K562 (cell line): Measurements from ENCODE around the gene MEGF9. TPM values are rescaled to one million over a fixed set of nuclear protein-coding genes. Genes with fewer than 3 reads are reported as not detected.

ENCODE experiments used
- BHLHE40 ChIP-seq: IDR thresholded peaks from 2 replicates; pipeline ENCODE4 v1.6.1; 2011; ENCODE audit warnings: low read length, improper control_type of control experiment
- FOXJ2 ChIP-seq: fragments of 200-800 bp; sonication (Bioruptor generic); IDR thresholded peaks from 2 replicates; pipeline ENCODE4 v1.6.1; 2016; ENCODE audit warnings: missing genetic modification characterization, missing compliant biosample characterization
- HDAC1 ChIP-seq, 2 experiments: fragments of 450-650 bp; IDR thresholded peaks; 2 replicates each; pipeline ENCODE4 v1.6.1; 2016 to 2017; ENCODE audit warnings: inconsistent platforms in 1 of 2, mild to moderate bottlenecking in 1 of 2, moderate library complexity in 1 of 2
- HDGF ChIP-seq: fragments of 450-650 bp; IDR thresholded peaks from 2 replicates; pipeline ENCODE4 v1.6.1; 2016
- JUND ChIP-seq, 2 experiments: IDR thresholded peaks; 2 replicates in 1 of 2; 3 replicates in 1 of 2; pipeline ENCODE4 v1.6.1; 2011; ENCODE audit warnings: borderline replicate concordance in 2 of 2, low read depth in 2 of 2, low read length in 2 of 2, improper control_type of control experiment in 1 of 2, missing biosample characterization in 1 of 2, missing genetic modification characterization in 1 of 2, missing genetic modification reagents in 1 of 2
- KAT2B ChIP-seq: IDR thresholded peaks from one replicate; pipeline ENCODE4 v1.6.1; 2012; ENCODE audit warnings: low read depth, mild to moderate bottlenecking, control low read depth, inconsistent platforms, low read length, moderate library complexity
- MCM2 ChIP-seq: fragments of 450-650 bp; IDR thresholded peaks from 2 replicates; pipeline ENCODE4 v1.6.1; 2017; ENCODE audit warnings: low read depth, mild to moderate bottlenecking
- NR4A1 ChIP-seq, 2 experiments: fragments of 250-450 bp in 1 of 2; fragments of 450-650 bp in 1 of 2; sonication (Bioruptor Pico) in 1 of 2; IDR thresholded peaks; 2 replicates each; pipeline versions ENCODE4 v1.4.0 to v1.6.1; 2016 to 2020; ENCODE audit warnings: mild to moderate bottlenecking in 2 of 2, missing compliant biosample characterization in 1 of 2, missing genetic modification characterization in 1 of 2, moderate library complexity in 1 of 2
- SMARCB1 ChIP-seq: IDR thresholded peaks from 2 replicates; pipeline ENCODE4 v1.6.1; 2011; ENCODE audit warnings: improper control_type of control experiment, low read depth; ENCODE audit not compliant: insufficient read length
- TCF7 ChIP-seq: sonication (generic); IDR thresholded peaks from 2 replicates; pipeline ENCODE4 v1.6.1; 2016; ENCODE audit warnings: antibody characterized with exemption, borderline replicate concordance
- ZNF197 ChIP-seq: fragments of 200-800 bp; sonication (Bioruptor generic); IDR thresholded peaks from 2 replicates; pipeline ENCODE4 v1.6.1; 2016; ENCODE audit warnings: low read depth, missing genetic modification characterization, missing compliant biosample characterization
- ZNF609 ChIP-seq: sonication (generic); formaldehyde crosslinking; IDR thresholded peaks from 2 replicates; pipeline ENCODE4 v1.8.1; 2023; ENCODE audit warnings: missing genetic modification reagents, mild to moderate bottlenecking, borderline replicate concordance
- polyA plus RNA-seq, 8 experiments: library from polyadenylated mRNA; depleted of rRNA in 4 of 8; stranded (reverse) in 5 of 8; unstranded in 3 of 8; fragments of >200 nt; fragmentation: Nextera tagmentation in 2 of 8; fragmentation: Illumina TruSeq in 1 of 8; extraction: Ambion mirVana in 2 of 8; extraction: Trizol in 1 of 8; gene quantifications; 2 replicates each; pipeline versions ENCODE4 v1.2.1 to v1.2.3, GENCODE V29; 2011 to 2014; ENCODE audit warnings: inconsistent platforms in 1 of 8, missing spikeins in 1 of 8
- total RNA-seq, 7 experiments: library from RNA; depleted of rRNA in 6 of 7; stranded (reverse); fragments of >200 nt in 6 of 7; fragmentation: Illumina TruSeq in 2 of 7; extraction: Trizol in 2 of 7; gene quantifications; 2 replicates each; pipeline versions ENCODE4 v1.2.1 to v1.2.3, GENCODE V29; 2011 to 2021; ENCODE audit warnings: low replicate concordance in 1 of 7
- TF ChIP-seq, protein P1 (sequence below): fragments of 250-450 bp; sonication (Bioruptor Pico); IDR thresholded peaks from 2 replicates; pipeline ENCODE4 v1.8.0; 2021; ENCODE audit warnings: moderate library complexity, mild to moderate bottlenecking, inconsistent platforms
- TF ChIP-seq, protein P2 (sequence below): fragments of 200-800 bp; sonication (Bioruptor generic); IDR thresholded peaks from 2 replicates; pipeline ENCODE4 v1.6.1; 2017; ENCODE audit warnings: missing genetic modification characterization, missing compliant biosample characterization
- TF ChIP-seq, protein P3 (sequence below): sonication (generic); formaldehyde crosslinking; IDR thresholded peaks from 2 replicates; pipeline ENCODE4 v1.8.0; 2022; ENCODE audit warnings: missing genetic modification reagents, mild to moderate bottlenecking, moderate library complexity, borderline replicate concordance

The MEGF9 gene
- total and polyA plus RNA-seq, 9 of the 15 experiments (the other 6 are each of a cell fraction or from before 2014, with no cell fraction given): 2.1 to 6.2 (median 3.8) TPM

DNA sequence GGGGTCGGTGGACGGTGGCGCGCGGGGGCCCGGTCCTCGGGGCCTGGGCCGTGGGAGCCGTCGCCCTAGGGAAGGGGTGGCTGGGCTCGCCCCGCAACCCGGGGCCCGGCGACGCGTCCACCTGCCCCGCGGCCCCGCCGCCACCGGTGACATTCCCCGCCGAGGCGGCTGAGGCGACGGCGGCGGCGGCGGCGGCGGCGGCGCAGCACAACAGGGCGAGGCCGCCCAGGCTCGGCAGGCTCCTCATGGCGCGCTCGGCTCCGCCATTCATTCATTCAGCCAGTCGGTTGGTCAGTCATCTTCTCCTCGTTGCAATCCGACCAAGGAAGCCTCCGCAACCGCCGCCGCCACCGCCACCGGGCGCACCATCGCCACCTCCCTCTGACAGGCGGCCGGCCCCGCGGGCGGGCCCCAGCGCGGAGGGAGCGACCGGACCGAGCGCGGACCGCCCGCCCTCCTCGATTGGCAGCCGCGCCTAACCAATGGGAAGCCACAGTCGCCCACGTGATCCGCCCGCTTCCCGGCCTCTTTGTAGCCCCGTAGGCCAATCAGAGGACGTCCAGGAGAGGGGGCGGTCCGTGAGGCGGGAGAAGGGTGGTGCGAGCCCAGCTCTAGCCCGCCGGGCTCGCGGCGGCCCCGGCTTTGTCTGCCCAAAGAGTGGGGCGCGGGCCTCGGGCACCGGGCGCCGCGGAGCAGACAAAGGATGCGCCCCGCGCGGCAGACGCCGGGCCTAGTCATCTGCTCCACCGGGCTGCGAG, at the start of gene MEGF9 (continued):
- TF ChIP-seq, protein P1, sequence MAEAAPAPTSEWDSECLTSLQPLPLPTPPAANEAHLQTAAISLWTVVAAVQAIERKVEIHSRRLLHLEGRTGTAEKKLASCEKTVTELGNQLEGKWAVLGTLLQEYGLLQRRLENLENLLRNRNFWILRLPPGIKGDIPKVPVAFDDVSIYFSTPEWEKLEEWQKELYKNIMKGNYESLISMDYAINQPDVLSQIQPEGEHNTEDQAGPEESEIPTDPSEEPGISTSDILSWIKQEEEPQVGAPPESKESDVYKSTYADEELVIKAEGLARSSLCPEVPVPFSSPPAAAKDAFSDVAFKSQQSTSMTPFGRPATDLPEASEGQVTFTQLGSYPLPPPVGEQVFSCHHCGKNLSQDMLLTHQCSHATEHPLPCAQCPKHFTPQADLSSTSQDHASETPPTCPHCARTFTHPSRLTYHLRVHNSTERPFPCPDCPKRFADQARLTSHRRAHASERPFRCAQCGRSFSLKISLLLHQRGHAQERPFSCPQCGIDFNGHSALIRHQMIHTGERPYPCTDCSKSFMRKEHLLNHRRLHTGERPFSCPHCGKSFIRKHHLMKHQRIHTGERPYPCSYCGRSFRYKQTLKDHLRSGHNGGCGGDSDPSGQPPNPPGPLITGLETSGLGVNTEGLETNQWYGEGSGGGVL (CRISPR knock-in tag): no peak
- TF ChIP-seq TCF7: no peak
- no peak for TF ChIP-seq FOXJ2
- TF ChIP-seq, protein P2, sequence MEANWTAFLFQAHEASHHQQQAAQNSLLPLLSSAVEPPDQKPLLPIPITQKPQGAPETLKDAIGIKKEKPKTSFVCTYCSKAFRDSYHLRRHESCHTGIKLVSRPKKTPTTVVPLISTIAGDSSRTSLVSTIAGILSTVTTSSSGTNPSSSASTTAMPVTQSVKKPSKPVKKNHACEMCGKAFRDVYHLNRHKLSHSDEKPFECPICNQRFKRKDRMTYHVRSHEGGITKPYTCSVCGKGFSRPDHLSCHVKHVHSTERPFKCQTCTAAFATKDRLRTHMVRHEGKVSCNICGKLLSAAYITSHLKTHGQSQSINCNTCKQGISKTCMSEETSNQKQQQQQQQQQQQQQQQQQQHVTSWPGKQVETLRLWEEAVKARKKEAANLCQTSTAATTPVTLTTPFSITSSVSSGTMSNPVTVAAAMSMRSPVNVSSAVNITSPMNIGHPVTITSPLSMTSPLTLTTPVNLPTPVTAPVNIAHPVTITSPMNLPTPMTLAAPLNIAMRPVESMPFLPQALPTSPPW (CRISPR knock-in tag): peak; percentile 67
- no peak for TF ChIP-seq HDGF
- no peak for TF ChIP-seq KAT2B
- TF ChIP-seq JUND (IDR thresholded peaks at IDR 0.05; ENCODE audit: borderline replicate concordance, low read depth, low read length): 0 out of 2 replicates have a peak, but pooled peaks have one; percentile 5
- no peak for TF ChIP-seq JUND (tag; IDR thresholded peaks at IDR 0.05; ENCODE audit: borderline replicate concordance, low read depth, low read length)
- TF ChIP-seq BHLHE40: peak; percentile 66
- TF ChIP-seq, protein P3, sequence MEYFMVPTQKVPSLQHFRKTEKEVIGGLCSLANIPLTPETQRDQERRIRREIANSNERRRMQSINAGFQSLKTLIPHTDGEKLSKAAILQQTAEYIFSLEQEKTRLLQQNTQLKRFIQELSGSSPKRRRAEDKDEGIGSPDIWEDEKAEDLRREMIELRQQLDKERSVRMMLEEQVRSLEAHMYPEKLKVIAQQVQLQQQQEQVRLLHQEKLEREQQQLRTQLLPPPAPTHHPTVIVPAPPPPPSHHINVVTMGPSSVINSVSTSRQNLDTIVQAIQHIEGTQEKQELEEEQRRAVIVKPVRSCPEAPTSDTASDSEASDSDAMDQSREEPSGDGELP: peak; percentile 51; the same call in 1 of the 2 replicates
- no peak for TF ChIP-seq ZNF609 (CRISPR knock-in tag)
- TF ChIP-seq HDAC1 (IDR thresholded peaks at IDR 0.05): no peak
- no peak for TF ChIP-seq SMARCB1
- TF ChIP-seq NR4A1 (CRISPR knock-in tag; IDR thresholded peaks at IDR 0.05): no peak
- no peak for TF ChIP-seq NR4A1 (tag; IDR thresholded peaks at IDR 0.05)
- no peak for TF ChIP-seq MCM2
- no peak for TF ChIP-seq ZNF197
